Measurements from ENCODE around the gene PROSER3. TPM values are rescaled to one million over a fixed set of nuclear protein-coding genes. Genes with fewer than 3 reads are reported as not detected.

PROSER3 gene
- total and polyA plus RNA-seq, 2 of the 4 experiments (the other 2 are of a cell fraction) = 5.4 to 21.8 TPM

DNA sequence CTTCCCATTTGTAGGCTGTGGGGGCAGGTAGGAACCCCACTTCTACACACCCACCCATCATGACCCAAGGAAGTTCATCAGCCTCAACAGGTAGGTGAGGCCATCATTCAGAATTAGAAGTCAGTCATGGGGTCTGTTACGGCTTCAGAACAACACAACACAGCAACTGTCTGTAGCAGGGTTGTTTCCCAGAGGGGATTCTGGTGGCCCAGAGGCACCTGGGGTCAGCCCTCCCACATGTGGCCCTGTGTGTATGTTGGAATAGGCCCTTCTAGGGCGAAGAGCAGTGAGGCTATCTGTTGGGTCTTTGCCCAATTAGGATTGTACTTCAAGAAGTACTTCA is 19.1 kb upstream of the PROSER3 start:
- H3K27ac ChIP-seq (ENCODE audit: insufficient read depth, low read length) = no peak overlapping the region
- H2BK15ac ChIP-seq (ENCODE audit: low read depth, low read length) = no peak overlapping the region
- no peak overlapping the region for H3K4ac ChIP-seq (ENCODE audit: low read depth, low read length)
- H4K20me1 ChIP-seq (ENCODE audit: insufficient read depth, low read length) = no peaks in the 10 kb centered on the region; the same call in 1 of the 2 replicates
- no peaks in the 10 kb centered on the region for H3K9me3 ChIP-seq (ENCODE audit: control insufficient read depth, insufficient read depth, low read length)
- H3K23ac ChIP-seq (ENCODE audit: low read depth, low read length) = no peak overlapping the region
- H3K4me1 ChIP-seq (ENCODE audit: control insufficient read depth, insufficient read depth, low read length) = 0 out of 2 replicates have a peak, but pooled peaks cover 3% of the 10 kb centered on the region
- no peak overlapping the region for H2AFZ ChIP-seq (replicated peaks; ENCODE audit: low read length, poor library complexity)
- H2BK120ac ChIP-seq (ENCODE audit: low read depth, low read length) = no peak overlapping the region
- H4K8ac ChIP-seq (ENCODE audit: low read depth in 2 of 2, low read length in 2 of 2) = no peak overlapping the region
- TF ChIP-seq MAZ (IDR thresholded peaks at IDR 0.05; ENCODE audit: borderline replicate concordance, low read depth, low read length) (no peak), FOS (IDR thresholded peaks at IDR 0.05; ENCODE audit: low read depth, low read length) (no peak), CHD1 (IDR thresholded peaks at IDR 0.05; ENCODE audit: low read depth, low read length) (no peak), POLR2A (IDR thresholded peaks at IDR 0.05; ENCODE audit: low read depth, low read length) (no peak), RAD21 (IDR thresholded peaks at IDR 0.05; ENCODE audit: low read length) (no peak), RFX5 (IDR thresholded peaks at IDR 0.05; ENCODE audit: low read depth, low read length) (no peak), BHLHE40 (IDR thresholded peaks at IDR 0.05; ENCODE audit: low read depth, low read length) (no peak), MAFK (IDR thresholded peaks at IDR 0.05; ENCODE audit: low read depth, low read length) (no peak)
- TF ChIP-seq, protein P1, sequence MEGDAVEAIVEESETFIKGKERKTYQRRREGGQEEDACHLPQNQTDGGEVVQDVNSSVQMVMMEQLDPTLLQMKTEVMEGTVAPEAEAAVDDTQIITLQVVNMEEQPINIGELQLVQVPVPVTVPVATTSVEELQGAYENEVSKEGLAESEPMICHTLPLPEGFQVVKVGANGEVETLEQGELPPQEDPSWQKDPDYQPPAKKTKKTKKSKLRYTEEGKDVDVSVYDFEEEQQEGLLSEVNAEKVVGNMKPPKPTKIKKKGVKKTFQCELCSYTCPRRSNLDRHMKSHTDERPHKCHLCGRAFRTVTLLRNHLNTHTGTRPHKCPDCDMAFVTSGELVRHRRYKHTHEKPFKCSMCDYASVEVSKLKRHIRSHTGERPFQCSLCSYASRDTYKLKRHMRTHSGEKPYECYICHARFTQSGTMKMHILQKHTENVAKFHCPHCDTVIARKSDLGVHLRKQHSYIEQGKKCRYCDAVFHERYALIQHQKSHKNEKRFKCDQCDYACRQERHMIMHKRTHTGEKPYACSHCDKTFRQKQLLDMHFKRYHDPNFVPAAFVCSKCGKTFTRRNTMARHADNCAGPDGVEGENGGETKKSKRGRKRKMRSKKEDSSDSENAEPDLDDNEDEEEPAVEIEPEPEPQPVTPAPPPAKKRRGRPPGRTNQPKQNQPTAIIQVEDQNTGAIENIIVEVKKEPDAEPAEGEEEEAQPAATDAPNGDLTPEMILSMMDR (conservative IDR thresholded peaks at IDR 0.05; ENCODE audit: low read depth, low read length) = no peak
- TF ChIP-seq, protein P2, sequence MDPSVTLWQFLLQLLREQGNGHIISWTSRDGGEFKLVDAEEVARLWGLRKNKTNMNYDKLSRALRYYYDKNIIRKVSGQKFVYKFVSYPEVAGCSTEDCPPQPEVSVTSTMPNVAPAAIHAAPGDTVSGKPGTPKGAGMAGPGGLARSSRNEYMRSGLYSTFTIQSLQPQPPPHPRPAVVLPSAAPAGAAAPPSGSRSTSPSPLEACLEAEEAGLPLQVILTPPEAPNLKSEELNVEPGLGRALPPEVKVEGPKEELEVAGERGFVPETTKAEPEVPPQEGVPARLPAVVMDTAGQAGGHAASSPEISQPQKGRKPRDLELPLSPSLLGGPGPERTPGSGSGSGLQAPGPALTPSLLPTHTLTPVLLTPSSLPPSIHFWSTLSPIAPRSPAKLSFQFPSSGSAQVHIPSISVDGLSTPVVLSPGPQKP (IDR thresholded peaks at IDR 0.05; ENCODE audit: borderline replicate concordance, low read depth, low read length) = no peak
- no peak overlapping the region for H3K9ac ChIP-seq (ENCODE audit: low read depth, low read length)
- intact Hi-C loops (cut with micrococcal nuclease) (no loop called here), dilution Hi-C loops (cut with HindIII; ENCODE audit: low sequenced_read_pairs, unreplicated experiment) (no loop called here), in situ Hi-C loops (cut with MboI; ENCODE audit: low sequenced_read_pairs) (no loop called here)
- peaks cover 45% of the 10 kb centered on the region for H3K36me3 ChIP-seq (ENCODE audit: control insufficient read depth, insufficient read depth, low read length)
- H2AK9ac ChIP-seq (replicated peaks; ENCODE audit: low read depth, low read length, poor library complexity) = no peak overlapping the region
- 80% methylated on average over 1 of the region's 2 CpGs; no CpG with 5 or more reads in 1 of the 2 experiments for WGBS, 2 experiments (ENCODE audit: extremely low coverage in 2 of 2, insufficient read length in 1 of 2)
- ATAC-seq (ENCODE audit: low read depth) (no peak), DNase-seq (no peak)
- H3K4me2 ChIP-seq (ENCODE audit: low read depth, low read length) = no peak overlapping the region
- no peak overlapping the region for H2BK5ac ChIP-seq (ENCODE audit: low read depth, low read length, poor library complexity, severe bottlenecking)
- H3K27me3 ChIP-seq (ENCODE audit: control insufficient read depth, insufficient read depth, low read length) = no peaks in the 10 kb centered on the region
- H4K5ac ChIP-seq (ENCODE audit: low read depth, low read length) = no peak overlapping the region
- no peak overlapping the region for H3K56ac ChIP-seq (ENCODE audit: extremely low read depth, insufficient read depth, low read length)
- H3K79me1 ChIP-seq (ENCODE audit: low read depth in 1 of 2, low read length in 2 of 2) = peaks cover 0 to 18% of the 10 kb centered on the region in 2 experiments; a peak in 2 of 4 replicates
- no peak overlapping the region for H3K4me3 ChIP-seq (ENCODE audit: insufficient read depth, low read depth, low read length)
- no peak overlapping the region for H3K18ac ChIP-seq (ENCODE audit: low read depth, low read length)
- BruUV-seq (replicated peaks) = no TSS peak
- H2AK5ac ChIP-seq (ENCODE audit: low read depth, low read length) = no peak overlapping the region
- H3K14ac ChIP-seq (replicated peaks; ENCODE audit: low read depth, low read length) = no peak overlapping the region
- ChIA-PET POLR2A (ENCODE audit: unreplicated experiment) (no interaction called here), CTCF (no interaction called here)
- H3K9me1 ChIP-seq (ENCODE audit: insufficient read depth, low read length) = no peaks in the 10 kb centered on the region
- no peak overlapping the region for H4K91ac ChIP-seq (ENCODE audit: insufficient read depth, low read depth, low read length)
- H2BK20ac ChIP-seq (ENCODE audit: low read depth, low read length) = no peak overlapping the region

All from IMR-90 (cell line).